ENCODE data around the gene PINLYP. TPM values are rescaled to one million over a fixed set of nuclear protein-coding genes. Genes with fewer than 3 reads are reported as not detected.

The PINLYP gene
- total and polyA plus RNA-seq, 2 of the 13 experiments (the other 11 are each of a cell fraction or from before 2014, with no cell fraction given) = 0.21 to 0.24 TPM

GRCh38 chr19:43619262-43620060, 43.9 kb downstream of the PINLYP start, which contains the start of gene ZNF428 (continued):
- 0 out of 2 replicates have a peak, but pooled peaks have one; percentile 29 for TF ChIP-seq GMEB2 (CRISPR knock-in tag; IDR thresholded peaks at IDR 0.05; ENCODE audit: low read depth)
- peak; percentile 81; the same call in 1 of the 2 replicates for TF ChIP-seq ZNF124 (CRISPR knock-in tag; IDR thresholded peaks at IDR 0.05)
- TF ChIP-seq MYC (CRISPR knock-in tag; IDR thresholded peaks at IDR 0.05; ENCODE audit: borderline replicate concordance) = 0 out of 2 replicates have a peak, but pooled peaks have one; percentile 47
- peak; percentile 76; the same call in 1 of the 2 replicates for TF ChIP-seq ARID2 (CRISPR knock-in tag; IDR thresholded peaks at IDR 0.05; ENCODE audit: borderline replicate concordance)
- TF ChIP-seq CREB3 (CRISPR knock-in tag; IDR thresholded peaks at IDR 0.05) = no peak
- no peak for TF ChIP-seq JUNB (CRISPR knock-in tag; IDR thresholded peaks at IDR 0.05; ENCODE audit: borderline replicate concordance)
- TF ChIP-seq RFXAP (CRISPR knock-in tag; IDR thresholded peaks at IDR 0.05; ENCODE audit: borderline replicate concordance) = peak; percentile 20
- TF ChIP-seq ZNF547 (CRISPR knock-in tag; IDR thresholded peaks at IDR 0.05) = peak; percentile 89; the same call in 1 of the 2 replicates
- peak; percentile 80 for TF ChIP-seq HOXA3 (CRISPR knock-in tag; IDR thresholded peaks at IDR 0.05)
- TF ChIP-seq RFX3 (CRISPR knock-in tag; IDR thresholded peaks at IDR 0.05) = no peak
- peak; percentile 59; the same call in 1 of the 2 replicates for TF ChIP-seq ZNF264 (CRISPR knock-in tag; IDR thresholded peaks at IDR 0.05)
- peak; percentile 52; the same call in 1 of the 2 replicates for TF ChIP-seq ZNF30 (CRISPR knock-in tag; IDR thresholded peaks at IDR 0.05)
- no peak; the same call in 1 of the 2 replicates for TF ChIP-seq SOX13 (IDR thresholded peaks at IDR 0.05)
- no peak; a peak in 1 of 4 replicates for TF ChIP-seq SOX13 (CRISPR knock-in tag; conservative IDR thresholded peaks at IDR 0.05 in 1 of 2, IDR thresholded peaks at IDR 0.05 in 1 of 2)
- peak in 1 of 2 experiments; percentile 87; a peak in 2 of 4 replicates for TF ChIP-seq HMGXB4 (CRISPR knock-in tag; IDR thresholded peaks at IDR 0.05; ENCODE audit: borderline replicate concordance in 1 of 2, low read depth in 1 of 2)
- no peak for TF ChIP-seq ZNF879 (CRISPR knock-in tag; IDR thresholded peaks at IDR 0.05)
- no peak for TF ChIP-seq SMAD1 (CRISPR knock-in tag; IDR thresholded peaks at IDR 0.05; ENCODE audit: borderline replicate concordance, low read depth)
- TF ChIP-seq ZNF430 (CRISPR knock-in tag; IDR thresholded peaks at IDR 0.05) = peak; percentile 76
- no peak; the same call in 1 of the 2 replicates for TF ChIP-seq ZNF235 (CRISPR knock-in tag; IDR thresholded peaks at IDR 0.05; ENCODE audit: borderline replicate concordance)
- TF ChIP-seq SNAPC2 (CRISPR knock-in tag; IDR thresholded peaks at IDR 0.05) = peak; percentile 99
- TF ChIP-seq PRDM10 (CRISPR knock-in tag; IDR thresholded peaks at IDR 0.05; ENCODE audit: low read depth) = peak; percentile 97

Data from HepG2 (cell line).